ENCODE measurements around the gene FDPS.

FDPS gene

GRCh38 chr1:155295183-155295941, 13.3 kb upstream of the FDPS start:
- Mint-ChIP-seq H3K27me3 (peaks cover 70% of the 10 kb centered on the region), H3K27ac (no peak overlapping the region), H3K4me1 (ENCODE audit: low read depth) (peaks cover 13% of the 10 kb centered on the region), H3K36me3 (ENCODE audit: low read depth) (no peaks in the 10 kb centered on the region), H3K4me3 (no peak overlapping the region), H3K9me3 (no peaks in the 10 kb centered on the region)
- intact Hi-C loops (cut with micrococcal nuclease), result no loop called here

- Mint-ChIP-seq H3K36me3 (ENCODE audit: low read depth) (no peaks in the 10 kb centered on the region), H3K9me3 (no peaks in the 10 kb centered on the region), H3K4me1 (ENCODE audit: low read depth) (peaks cover 13% of the 10 kb centered on the region), H3K27ac (no peak overlapping the region), H3K4me3 (no peak overlapping the region), H3K27me3 (peaks cover 68% of the 10 kb centered on the region)
- intact Hi-C loops (cut with micrococcal nuclease), result no loop called here
Observed at GRCh38 chr1:155295942-155296267, 12.8 kb upstream of the FDPS start.

- Mint-ChIP-seq H3K27me3 (peaks cover 63% of the 10 kb centered on the region), H3K9me3 (no peaks in the 10 kb centered on the region), H3K36me3 (ENCODE audit: low read depth) (no peaks in the 10 kb centered on the region), H3K27ac (no peak overlapping the region), H3K4me3 (no peak overlapping the region), H3K4me1 (ENCODE audit: low read depth) (peaks cover 13% of the 10 kb centered on the region)
- intact Hi-C loops (cut with micrococcal nuclease), result no loop called here
Observed at GRCh38 chr1:155296661-155297060, 12.0 kb upstream of the FDPS start.

GRCh38 chr1:155297384-155297783, 11.3 kb upstream of the FDPS start:
- H3K36me3 Mint-ChIP-seq (ENCODE audit: low read depth), result no peaks in the 10 kb centered on the region
- no peaks in the 10 kb centered on the region for H3K9me3 Mint-ChIP-seq
- intact Hi-C loops (cut with micrococcal nuclease), result no loop called here
- no peak overlapping the region for H3K4me3 Mint-ChIP-seq
- peaks cover 13% of the 10 kb centered on the region for H3K4me1 Mint-ChIP-seq (ENCODE audit: low read depth)
- no peak overlapping the region for H3K27ac Mint-ChIP-seq
- H3K27me3 Mint-ChIP-seq, result peaks cover 58% of the 10 kb centered on the region

- Mint-ChIP-seq H3K4me1 (ENCODE audit: low read depth) (peaks cover 8% of the 10 kb centered on the region), H3K27me3 (peaks cover 36% of the 10 kb centered on the region)
- intact Hi-C loops (cut with micrococcal nuclease), result no loop called here
Observed at GRCh38 chr1:155300024-155300423, 8.6 kb upstream of the FDPS start.

GRCh38 chr1:155300553-155301329, 7.9 kb upstream of the FDPS start:
- Mint-ChIP-seq H3K9me3 (no peaks in the 10 kb centered on the region), H3K4me3 (no peak overlapping the region), H3K27ac (no peak overlapping the region), H3K4me1 (ENCODE audit: low read depth) (peaks cover under 1% of the 10 kb centered on the region), H3K36me3 (ENCODE audit: low read depth) (no peaks in the 10 kb centered on the region), H3K27me3 (peaks cover 28% of the 10 kb centered on the region)
- intact Hi-C loops (cut with micrococcal nuclease), result no loop called here

More at GRCh38 chr1:155300024-155300423, 8.6 kb upstream of the FDPS start:
- Mint-ChIP-seq H3K4me3 (no peak overlapping the region), H3K36me3 (ENCODE audit: low read depth) (no peaks in the 10 kb centered on the region), H3K9me3 (no peaks in the 10 kb centered on the region), H3K27ac (no peak overlapping the region)

GRCh38 chr1:155301342-155301841, 7.3 kb upstream of the FDPS start, which contains the start of gene PKLR:
Gene PKLR, minus strand, starts transcription at chr1:155301438. Its CDS starts 43 bp downstream, at chr1:155301395.
- Mint-ChIP-seq H3K36me3 (ENCODE audit: low read depth) (no peaks in the 10 kb centered on the region), H3K27me3 (peaks cover 22% of the 10 kb centered on the region), H3K4me1 (ENCODE audit: low read depth) (no peaks in the 10 kb centered on the region), H3K27ac (no peak within 1 kb of the TSS), H3K9me3 (no peaks in the 10 kb centered on the region), H3K4me3 (no peak within 1 kb of the TSS)
- intact Hi-C loops (cut with micrococcal nuclease), result no loop called here

GRCh38 chr1:155304558-155305063, 4.1 kb upstream of the FDPS start:
- H3K27me3 Mint-ChIP-seq, result peaks cover 2% of the 10 kb centered on the region
- H3K36me3 Mint-ChIP-seq (ENCODE audit: low read depth), result peaks cover 11% of the 10 kb centered on the region
- no peak overlapping the region for H3K4me3 Mint-ChIP-seq
- H3K9me3 Mint-ChIP-seq, result no peaks in the 10 kb centered on the region
- no peak overlapping the region for H3K27ac Mint-ChIP-seq
- intact Hi-C loops (cut with micrococcal nuclease), result no loop called here
- peaks cover 4% of the 10 kb centered on the region for H3K4me1 Mint-ChIP-seq (ENCODE audit: low read depth)

GRCh38 chr1:155305881-155306391, 2.7 kb upstream of the FDPS start:
- H3K4me1 Mint-ChIP-seq (ENCODE audit: low read depth), result peaks cover 17% of the 10 kb centered on the region
- peaks cover 2% of the 10 kb centered on the region for H3K27me3 Mint-ChIP-seq
- H3K27ac Mint-ChIP-seq, result peak overlapping the region; percentile 16
- no peak overlapping the region for H3K4me3 Mint-ChIP-seq
- peaks cover 25% of the 10 kb centered on the region for H3K36me3 Mint-ChIP-seq (ENCODE audit: low read depth)
- intact Hi-C loops (cut with micrococcal nuclease), result no loop called here
- H3K9me3 Mint-ChIP-seq, result no peaks in the 10 kb centered on the region

- intact Hi-C loops (cut with micrococcal nuclease), result no loop called here
- peaks cover 2% of the 10 kb centered on the region for H3K27me3 Mint-ChIP-seq
- H3K4me1 Mint-ChIP-seq (ENCODE audit: low read depth), result peaks cover 29% of the 10 kb centered on the region
- H3K27ac Mint-ChIP-seq, result no peak overlapping the region
- no peaks in the 10 kb centered on the region for H3K9me3 Mint-ChIP-seq
- no peak overlapping the region for H3K4me3 Mint-ChIP-seq
- peaks cover 38% of the 10 kb centered on the region for H3K36me3 Mint-ChIP-seq (ENCODE audit: low read depth)
Observed at GRCh38 chr1:155307247-155307740, 1.4 kb upstream of the FDPS start.

- H3K4me1 Mint-ChIP-seq (ENCODE audit: low read depth), result peaks cover 38% of the 10 kb centered on the region
- H3K27ac Mint-ChIP-seq, result peak overlapping the region; percentile 94
- H3K36me3 Mint-ChIP-seq (ENCODE audit: low read depth), result peaks cover 61% of the 10 kb centered on the region
- peak overlapping the region; percentile 95 for H3K4me3 Mint-ChIP-seq
- intact Hi-C loops (cut with micrococcal nuclease), result loop anchor here (2.0 kb wide), 1 partner anchor 13 kb away; no protein-coding TSS in a partner anchor
- H3K9me3 Mint-ChIP-seq, result no peaks in the 10 kb centered on the region
- H3K27me3 Mint-ChIP-seq, result no peaks in the 10 kb centered on the region
Observed at GRCh38 chr1:155309423-155310021, 856 bp downstream of the FDPS start.

- Mint-ChIP-seq H3K9me3 (no peaks in the 10 kb centered on the region), H3K36me3 (ENCODE audit: low read depth) (peaks cover 91% of the 10 kb centered on the region), H3K4me1 (ENCODE audit: low read depth) (peaks cover 38% of the 10 kb centered on the region), H3K27ac (no peak overlapping the region), H3K27me3 (no peaks in the 10 kb centered on the region), H3K4me3 (no peak overlapping the region)
- intact Hi-C loops (cut with micrococcal nuclease), result no loop called here
Observed at GRCh38 chr1:155313261-155313660, 4.6 kb downstream of the FDPS start.

GRCh38 chr1:155316922-155317321, 8.3 kb downstream of the FDPS start:
- no peak overlapping the region for H3K4me3 Mint-ChIP-seq
- intact Hi-C loops (cut with micrococcal nuclease), result no loop called here
- no peak overlapping the region for H3K27ac Mint-ChIP-seq
- peaks cover 6% of the 10 kb centered on the region for H3K27me3 Mint-ChIP-seq
- H3K36me3 Mint-ChIP-seq (ENCODE audit: low read depth), result peaks cover 83% of the 10 kb centered on the region
- H3K9me3 Mint-ChIP-seq, result no peaks in the 10 kb centered on the region
- H3K4me1 Mint-ChIP-seq (ENCODE audit: low read depth), result peaks cover 45% of the 10 kb centered on the region

Data from dendritic cell treated with granulocyte-macrophage colony-stimulating factor and Interleukin-4, amounts not matched to agents 40 ng/mL and 50 ng/mL, for 4 days (primary cell).